NCI-H69 (cell line): ENCODE data around the gene RAVER1.
"Not testable (repeated sequence)": the region's sequence is repeated elsewhere in the genome, so short reads cannot be mapped to it uniquely, and the experiment has no call there.

Experiments
- DNase-seq: peaks from one replicate; lab custom pipeline; 2025; lab: John Stamatoyannopoulos, UW

Gene RAVER1

GRCh38 chr19:10344780-10345179, 11.5 kb upstream of the RAVER1 start:
- no peak for DNase-seq

- no peak for DNase-seq
Observed at GRCh38 chr19:10343495-10343894, 10.2 kb upstream of the RAVER1 start.

- no peak for DNase-seq
Observed at GRCh38 chr19:10339977-10340376, 6.6 kb upstream of the RAVER1 start.

- no peak for DNase-seq
Observed at GRCh38 chr19:10339380-10339960, 6.1 kb upstream of the RAVER1 start, which contains the start of gene ICAM3. ICAM3 (minus strand) TSS chr19:10339624; CDS start chr19:10339614, 10 bp downstream.

- DNase-seq: no peak
Observed at GRCh38 chr19:10338940-10339339, 5.6 kb upstream of the RAVER1 start.

GRCh38 chr19:10336725-10337124, 3.4 kb upstream of the RAVER1 start:
- not testable (repeated sequence) for DNase-seq

GRCh38 chr19:10335352-10335985, 2.1 kb upstream of the RAVER1 start:
- DNase-seq: no peak

GRCh38 chr19:10334588-10335351, 1.4 kb upstream of the RAVER1 start:
- DNase-seq: peak; percentile 89

GRCh38 chr19:10333758-10334587, 644 bp upstream of the RAVER1 start:
- peak; percentile 74 for DNase-seq

GRCh38 chr19:10332158-10332964, 968 bp downstream of the RAVER1 start:
- no peak for DNase-seq

GRCh38 chr19:10329555-10329954, 3.8 kb downstream of the RAVER1 start:
- no peak for DNase-seq

- DNase-seq: no peak
Observed at GRCh38 chr19:10328558-10329429, 4.5 kb downstream of the RAVER1 start.

GRCh38 chr19:10327793-10328192, 5.5 kb downstream of the RAVER1 start:
- DNase-seq: no peak

- DNase-seq: no peak
Observed at GRCh38 chr19:10325732-10326131, 7.6 kb downstream of the RAVER1 start.

GRCh38 chr19:10321874-10322835, 11.2 kb downstream of the RAVER1 start:
- DNase-seq: no peak

GRCh38 chr19:10321417-10321797, 11.9 kb downstream of the RAVER1 start:
- DNase-seq: no peak

GRCh38 chr19:10320602-10321416, 12.5 kb downstream of the RAVER1 start:
- DNase-seq: no peak
